Measurements from ENCODE around the gene ARRDC2. TPM values are rescaled to one million over a fixed set of nuclear protein-coding genes. Genes with fewer than 3 reads are reported as not detected.
"Not testable (repeated sequence)": the region's sequence is repeated elsewhere in the genome, so short reads cannot be mapped to it uniquely, and the experiment has no call there.

ARRDC2 gene
- total RNA-seq, 6 experiments from 2014 or later = 5.3 to 8.1 (median 7.0) TPM

DNA sequence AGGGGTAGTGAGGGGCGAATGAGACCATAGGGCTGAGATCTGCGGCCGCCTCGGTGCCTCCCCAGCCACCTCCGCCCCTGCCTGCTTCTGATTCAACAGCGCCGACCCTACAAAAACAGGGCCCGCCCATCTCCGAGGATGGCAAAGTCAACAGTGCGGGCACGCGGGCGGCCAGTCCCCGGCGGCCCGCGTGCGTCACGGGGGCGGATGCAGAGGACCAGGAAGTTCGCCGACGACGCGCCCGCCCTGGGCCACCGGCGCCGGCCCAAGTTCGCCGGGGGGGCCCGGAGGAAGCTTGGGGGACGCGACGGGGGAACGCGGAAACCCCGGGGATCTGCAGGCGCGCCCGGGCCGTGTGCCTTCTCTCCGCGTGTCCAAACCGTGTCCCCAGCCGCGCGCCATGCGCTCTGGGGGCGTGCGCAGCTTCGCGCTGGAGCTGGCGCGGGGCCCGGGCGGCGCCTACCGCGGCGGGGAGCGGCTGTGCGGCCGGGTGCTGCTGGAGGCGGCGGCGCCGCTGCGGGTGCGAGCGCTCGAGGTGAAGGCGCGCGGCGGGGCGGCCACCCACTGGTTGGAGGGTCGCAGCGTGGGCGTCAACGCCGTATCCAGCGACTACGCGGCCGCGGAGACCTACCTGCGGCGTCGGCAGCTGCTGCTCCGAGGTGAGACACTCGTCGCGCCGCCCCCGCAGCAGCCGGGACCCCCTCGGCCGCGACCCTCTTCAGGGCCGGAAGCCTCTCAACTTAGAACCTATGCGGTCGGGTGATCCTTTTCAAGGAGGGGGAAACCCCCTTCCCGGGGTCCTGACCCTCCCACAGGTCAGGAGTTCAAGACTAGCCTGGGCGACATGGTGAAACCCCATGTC lies 6.8 kb upstream of the ARRDC2 start:
- Mint-ChIP-seq H3K27ac (peak overlapping the region; percentile 95), H3K4me3 (peak overlapping the region; percentile 87), H3K36me3 (ENCODE audit: low read depth) (no peaks in the 10 kb centered on the region), H3K4me1 (ENCODE audit: low read depth) (peaks cover 12% of the 10 kb centered on the region), H3K9me3 (no peaks in the 10 kb centered on the region), H3K27me3 (ENCODE audit: insufficient read depth) (peaks cover 4% of the 10 kb centered on the region)
- peak; percentile 74 for DNase-seq
- TF ChIP-seq, protein P1, sequence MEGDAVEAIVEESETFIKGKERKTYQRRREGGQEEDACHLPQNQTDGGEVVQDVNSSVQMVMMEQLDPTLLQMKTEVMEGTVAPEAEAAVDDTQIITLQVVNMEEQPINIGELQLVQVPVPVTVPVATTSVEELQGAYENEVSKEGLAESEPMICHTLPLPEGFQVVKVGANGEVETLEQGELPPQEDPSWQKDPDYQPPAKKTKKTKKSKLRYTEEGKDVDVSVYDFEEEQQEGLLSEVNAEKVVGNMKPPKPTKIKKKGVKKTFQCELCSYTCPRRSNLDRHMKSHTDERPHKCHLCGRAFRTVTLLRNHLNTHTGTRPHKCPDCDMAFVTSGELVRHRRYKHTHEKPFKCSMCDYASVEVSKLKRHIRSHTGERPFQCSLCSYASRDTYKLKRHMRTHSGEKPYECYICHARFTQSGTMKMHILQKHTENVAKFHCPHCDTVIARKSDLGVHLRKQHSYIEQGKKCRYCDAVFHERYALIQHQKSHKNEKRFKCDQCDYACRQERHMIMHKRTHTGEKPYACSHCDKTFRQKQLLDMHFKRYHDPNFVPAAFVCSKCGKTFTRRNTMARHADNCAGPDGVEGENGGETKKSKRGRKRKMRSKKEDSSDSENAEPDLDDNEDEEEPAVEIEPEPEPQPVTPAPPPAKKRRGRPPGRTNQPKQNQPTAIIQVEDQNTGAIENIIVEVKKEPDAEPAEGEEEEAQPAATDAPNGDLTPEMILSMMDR (IDR thresholded peaks at IDR 0.05) = no peak

- H3K9me3 Mint-ChIP-seq = no peaks in the 10 kb centered on the region
- H3K36me3 Mint-ChIP-seq (ENCODE audit: low read depth) = no peaks in the 10 kb centered on the region
- DNase-seq = no peak
- peaks cover 12% of the 10 kb centered on the region for H3K4me1 Mint-ChIP-seq (ENCODE audit: low read depth)
- peak overlapping the region; percentile 57; the same call in 1 of the 2 replicates for H3K27ac Mint-ChIP-seq
- TF ChIP-seq, protein P1 (IDR thresholded peaks at IDR 0.05) = no peak
- peaks cover 3% of the 10 kb centered on the region for H3K27me3 Mint-ChIP-seq (ENCODE audit: insufficient read depth)
- H3K4me3 Mint-ChIP-seq = peak overlapping the region; percentile 87
Measured at GRCh38 chr19:18001777-18002345, 6.1 kb upstream of the ARRDC2 start.

DNA sequence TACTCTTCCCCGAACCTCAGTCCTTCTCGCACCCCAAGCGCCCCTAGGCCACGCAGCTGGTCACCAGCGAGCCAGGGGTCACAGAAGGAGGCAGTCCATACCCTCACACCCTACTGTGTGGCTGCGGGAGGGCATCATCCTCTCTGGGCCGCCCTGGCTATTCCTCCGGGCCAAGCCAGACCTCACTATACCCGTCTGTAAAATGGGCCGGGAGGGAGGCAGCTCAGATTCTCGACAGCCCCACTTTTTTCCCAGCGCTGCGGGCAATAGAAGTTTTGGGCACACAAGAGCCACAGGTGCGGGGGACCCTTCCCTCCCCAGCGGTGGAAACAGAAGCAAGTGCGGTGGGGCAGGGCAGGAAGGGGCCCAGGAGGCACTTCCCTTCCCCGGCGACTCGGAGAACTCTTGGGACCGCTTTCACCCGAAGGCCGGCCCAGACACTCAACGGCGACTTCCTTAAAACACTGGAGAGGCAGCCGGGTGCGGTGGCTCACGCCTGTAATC lies 5.6 kb upstream of the ARRDC2 start:
- H3K4me1 Mint-ChIP-seq (ENCODE audit: low read depth) = peaks cover 15% of the 10 kb centered on the region
- no peaks in the 10 kb centered on the region for H3K36me3 Mint-ChIP-seq (ENCODE audit: low read depth)
- H3K27ac Mint-ChIP-seq = no peak overlapping the region
- H3K4me3 Mint-ChIP-seq = peak overlapping the region; percentile 87; the same call in 1 of the 2 replicates
- TF ChIP-seq, protein P1 (IDR thresholded peaks at IDR 0.05) = no peak
- H3K9me3 Mint-ChIP-seq = no peaks in the 10 kb centered on the region
- no peak for DNase-seq
- H3K27me3 Mint-ChIP-seq (ENCODE audit: insufficient read depth) = peaks cover 3% of the 10 kb centered on the region

DNA sequence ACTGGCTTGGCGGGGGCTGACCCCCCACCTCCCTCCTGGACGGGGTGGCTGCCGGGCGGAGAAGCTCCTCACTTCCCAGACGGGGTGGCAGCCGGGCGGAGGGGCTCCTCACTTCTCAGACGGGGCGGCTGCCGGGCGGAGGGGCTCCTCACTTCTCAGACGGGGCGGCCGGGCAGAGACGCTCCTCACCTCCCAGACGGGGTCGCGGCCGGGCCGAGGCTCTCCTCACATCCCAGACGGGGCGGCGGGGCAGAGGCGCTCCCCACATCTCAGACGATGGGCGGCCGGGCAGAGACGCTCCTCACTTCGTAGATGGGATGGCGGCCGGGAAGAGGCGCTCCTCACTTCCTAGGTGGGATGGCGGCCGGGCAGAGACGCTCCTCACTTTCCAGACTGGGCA lies 2.2 kb upstream of the ARRDC2 start:
- H3K4me3 Mint-ChIP-seq; H3K27ac Mint-ChIP-seq; H3K27me3 Mint-ChIP-seq (ENCODE audit: insufficient read depth); H3K9me3 Mint-ChIP-seq; H3K36me3 Mint-ChIP-seq (ENCODE audit: low read depth); DNase-seq: not testable (repeated sequence)
- peaks cover 18% of the 10 kb centered on the region for H3K4me1 Mint-ChIP-seq (ENCODE audit: low read depth)

GRCh38 chr19:18007044-18007916 lies 690 bp upstream of the ARRDC2 start:
- TF ChIP-seq, protein P1 (IDR thresholded peaks at IDR 0.05) = peak; percentile 99
- peak; percentile 73 for DNase-seq
- H3K27me3 Mint-ChIP-seq (ENCODE audit: insufficient read depth) = peaks cover 1% of the 10 kb centered on the region
- peaks cover 18% of the 10 kb centered on the region for H3K4me1 Mint-ChIP-seq (ENCODE audit: low read depth)
- peak overlapping the region; percentile 88 for H3K4me3 Mint-ChIP-seq
- peak overlapping the region; percentile 74 for H3K27ac Mint-ChIP-seq
- no peaks in the 10 kb centered on the region for H3K36me3 Mint-ChIP-seq (ENCODE audit: low read depth)
- no peaks in the 10 kb centered on the region for H3K9me3 Mint-ChIP-seq
